HUES6 (cell line): ENCODE measurements around the gene TRMT11.

Experiments used
- H3K27ac ChIP-seq: 2 replicates; pipeline ENCODE4 v1.7.0; 2013; ENCODE audit warnings: low read depth, mild to moderate bottlenecking, low read length, inconsistent platforms
- H3K27me3 ChIP-seq: 2 replicates; pipeline ENCODE4 v1.6.1; 2013; ENCODE audit warnings: low read length; ENCODE audit not compliant: control insufficient read depth, insufficient read depth
- H3K36me3 ChIP-seq: 2 replicates; pipeline ENCODE4 v1.6.1; 2013; ENCODE audit warnings: low read length; ENCODE audit not compliant: control insufficient read depth, insufficient read depth
- H3K4me1 ChIP-seq: 2 replicates; pipeline ENCODE4 v1.6.1; 2013; ENCODE audit warnings: low read length; ENCODE audit not compliant: control insufficient read depth, insufficient read depth
- H3K4me3 ChIP-seq: 2 replicates; pipeline ENCODE4 v1.5.1; 2013; ENCODE audit warnings: low read depth, low read length
- H3K9ac ChIP-seq: one replicate; pipeline ENCODE4 v1.6.1; 2013; ENCODE audit warnings: mild to moderate bottlenecking, low read length
- H3K9me3 ChIP-seq: 2 replicates; pipeline ENCODE4 v1.6.1; 2013; ENCODE audit warnings: low read depth, low read length; ENCODE audit not compliant: control insufficient read depth, insufficient read depth

TRMT11 gene

GRCh38 chr6:126026001-126026400 is 39.7 kb downstream of the TRMT11 start:
- no peaks in the 10 kb centered on the region for H3K27me3 ChIP-seq
- H3K36me3 ChIP-seq, result peaks cover 65% of the 10 kb centered on the region
- H3K27ac ChIP-seq, result no peak overlapping the region
- no peaks in the 10 kb centered on the region for H3K9me3 ChIP-seq
- H3K4me1 ChIP-seq, result no peaks in the 10 kb centered on the region
- H3K4me3 ChIP-seq, result no peak overlapping the region
- H3K9ac ChIP-seq, result no peak overlapping the region

- H3K4me1 ChIP-seq, result no peaks in the 10 kb centered on the region
- no peak overlapping the region for H3K9ac ChIP-seq
- H3K36me3 ChIP-seq, result peaks cover 49% of the 10 kb centered on the region
These were observed 41.3 kb downstream of the TRMT11 start for GRCh38 chr6:126027601-126028000.

DNA sequence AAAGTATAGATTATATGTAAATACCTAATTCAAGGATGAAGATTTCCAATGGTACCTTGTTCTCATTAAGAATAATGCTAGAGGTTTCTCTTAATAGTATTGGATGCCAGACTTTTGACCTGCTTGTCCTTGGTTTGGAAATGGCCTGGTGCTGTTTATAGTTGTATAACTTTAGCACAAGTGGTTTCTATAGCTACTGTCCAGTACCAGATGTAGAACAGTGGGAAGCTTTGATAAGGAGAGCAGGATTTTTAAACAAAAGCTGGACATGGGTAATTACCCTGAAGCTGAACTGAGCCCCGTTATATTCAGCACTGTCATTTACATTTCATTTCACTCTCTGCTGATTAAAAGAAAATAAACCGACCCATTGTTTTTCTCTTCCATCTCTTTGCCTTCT is 43.7 kb downstream of the TRMT11 start:
- H3K4me3 ChIP-seq, result no peak overlapping the region
- peaks cover 35% of the 10 kb centered on the region for H3K36me3 ChIP-seq
- H3K9ac ChIP-seq, result no peak overlapping the region
- H3K27ac ChIP-seq, result no peak overlapping the region
- H3K4me1 ChIP-seq, result no peaks in the 10 kb centered on the region
- no peaks in the 10 kb centered on the region for H3K9me3 ChIP-seq
- no peaks in the 10 kb centered on the region for H3K27me3 ChIP-seq

More at GRCh38 chr6:126027601-126028000, 41.3 kb downstream of the TRMT11 start:
- H3K27me3 ChIP-seq, result no peaks in the 10 kb centered on the region
- H3K4me3 ChIP-seq, result no peak overlapping the region
- no peak overlapping the region for H3K27ac ChIP-seq
- H3K9me3 ChIP-seq, result no peaks in the 10 kb centered on the region

GRCh38 chr6:126033696-126034095 is 47.4 kb downstream of the TRMT11 start:
- Histone ChIP-seq H3K9me3 (no peaks in the 10 kb centered on the region), H3K27me3 (no peaks in the 10 kb centered on the region), H3K36me3 (peaks cover 25% of the 10 kb centered on the region), H3K9ac (no peak overlapping the region), H3K4me3 (no peak overlapping the region), H3K4me1 (0 out of 2 replicates have a peak, but pooled peaks cover 2% of the 10 kb centered on the region), H3K27ac (no peak overlapping the region)

- Histone ChIP-seq H3K9me3 (no peaks in the 10 kb centered on the region), H3K36me3 (peaks cover 18% of the 10 kb centered on the region; the same call in 1 of the 2 replicates), H3K4me3 (no peak overlapping the region), H3K9ac (no peak overlapping the region), H3K27ac (no peak overlapping the region), H3K4me1 (0 out of 2 replicates have a peak, but pooled peaks cover 2% of the 10 kb centered on the region), H3K27me3 (no peaks in the 10 kb centered on the region)
These were observed 48.3 kb downstream of the TRMT11 start for GRCh38 chr6:126034656-126035055.

DNA sequence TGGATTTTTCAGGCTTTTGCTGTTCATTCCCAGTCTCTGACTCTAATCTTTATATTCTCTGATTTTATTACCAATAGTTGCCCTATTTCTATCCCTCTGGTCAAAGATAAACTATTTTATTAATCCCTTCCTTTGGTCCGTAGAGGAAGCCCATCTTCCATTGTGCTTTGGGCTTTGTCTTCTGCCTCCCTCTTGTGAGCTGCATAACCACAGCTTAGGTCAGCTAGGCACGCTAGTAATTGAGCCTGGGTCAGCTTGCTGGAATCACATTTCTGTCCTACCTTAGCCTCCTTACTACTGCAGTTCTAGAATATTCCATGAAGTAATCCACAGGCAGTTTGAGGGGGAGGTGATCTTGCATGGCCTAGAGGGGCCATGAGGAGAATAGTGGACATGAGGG is 49.4 kb downstream of the TRMT11 start:
- H3K4me1 ChIP-seq, result 0 out of 2 replicates have a peak, but pooled peaks cover 2% of the 10 kb centered on the region
- no peak overlapping the region for H3K4me3 ChIP-seq
- H3K9ac ChIP-seq, result no peak overlapping the region
- no peaks in the 10 kb centered on the region for H3K27me3 ChIP-seq
- H3K36me3 ChIP-seq, result peaks cover 17% of the 10 kb centered on the region
- no peaks in the 10 kb centered on the region for H3K9me3 ChIP-seq
- no peak overlapping the region for H3K27ac ChIP-seq

DNA sequence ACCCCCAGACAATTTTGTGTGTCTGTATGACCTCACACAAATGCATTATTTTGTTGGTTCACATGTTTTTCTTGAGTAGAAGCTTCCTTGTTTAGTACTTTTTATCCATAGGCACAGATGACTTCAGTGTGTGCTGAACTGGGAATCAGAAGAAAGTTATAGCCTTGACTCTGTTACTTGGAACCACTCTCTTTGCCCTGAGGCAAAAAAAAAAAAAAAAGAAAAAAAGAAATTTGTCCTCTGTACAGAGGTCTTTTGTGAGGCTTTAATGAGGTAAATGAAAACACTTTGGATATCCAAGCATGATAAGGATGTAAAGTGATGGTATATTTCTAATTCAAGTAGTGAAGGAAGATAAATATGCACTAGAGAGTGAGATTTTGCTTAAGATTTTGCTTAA is 51.9 kb downstream of the TRMT11 start:
- Histone ChIP-seq H3K9me3 (no peaks in the 10 kb centered on the region), H3K4me1 (0 out of 2 replicates have a peak, but pooled peaks cover 2% of the 10 kb centered on the region), H3K27ac (peak overlapping the region; percentile 12; the same call in 1 of the 2 replicates), H3K36me3 (peaks cover 35% of the 10 kb centered on the region), H3K9ac (no peak overlapping the region), H3K4me3 (no peak overlapping the region), H3K27me3 (no peaks in the 10 kb centered on the region)

DNA sequence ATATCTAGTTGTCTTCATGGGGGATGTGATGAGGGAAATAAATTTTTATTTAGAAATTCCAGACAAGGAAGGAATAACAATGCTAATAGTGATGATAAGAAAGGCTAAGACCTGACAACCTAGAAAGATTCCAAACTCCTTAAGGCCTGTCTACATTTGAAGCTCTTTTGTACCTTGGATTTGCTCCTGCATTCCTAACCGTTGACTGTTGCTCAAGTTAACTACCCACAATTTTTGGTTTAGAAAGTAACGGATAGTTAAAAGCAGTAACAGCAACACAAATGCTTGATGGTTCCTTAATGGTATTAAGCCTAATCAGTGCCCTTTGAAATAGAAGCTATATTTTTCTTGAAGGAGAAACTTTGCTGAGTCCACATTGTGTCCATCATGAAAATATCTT is 52.9 kb downstream of the TRMT11 start:
- 0 out of 2 replicates have a peak, but pooled peaks cover 2% of the 10 kb centered on the region for H3K4me1 ChIP-seq
- H3K36me3 ChIP-seq, result peaks cover 35% of the 10 kb centered on the region
- H3K9ac ChIP-seq, result no peak overlapping the region
- H3K4me3 ChIP-seq, result no peak overlapping the region
- H3K27ac ChIP-seq, result peak overlapping the region; percentile 26; the same call in 1 of the 2 replicates
- no peaks in the 10 kb centered on the region for H3K27me3 ChIP-seq
- H3K9me3 ChIP-seq, result 0 out of 2 replicates have a peak, but pooled peaks cover under 1% of the 10 kb centered on the region

DNA sequence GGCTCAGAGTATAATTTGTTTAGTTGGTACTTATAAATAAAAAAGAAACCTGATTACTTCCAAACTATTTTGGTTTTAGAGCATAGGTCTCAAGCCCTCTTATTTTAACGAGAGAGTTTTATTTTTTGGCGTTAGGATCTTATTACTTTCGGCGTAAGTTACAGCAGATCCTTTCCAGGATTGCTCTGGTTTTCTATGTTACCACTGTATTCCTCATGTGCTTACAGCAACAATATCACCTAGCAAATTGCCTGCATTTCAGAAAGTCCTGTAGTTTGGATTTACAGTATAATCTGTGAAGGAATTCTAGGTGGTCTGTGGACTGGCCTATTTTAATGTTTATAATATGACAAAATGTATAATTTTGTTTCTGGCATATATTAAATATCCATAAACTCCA is 54.1 kb downstream of the TRMT11 start:
- Histone ChIP-seq H3K9me3 (peaks cover 5% of the 10 kb centered on the region; the same call in 1 of the 2 replicates), H3K36me3 (peaks cover 28% of the 10 kb centered on the region), H3K27ac (no peak overlapping the region), H3K4me3 (no peak overlapping the region), H3K9ac (no peak overlapping the region), H3K27me3 (no peaks in the 10 kb centered on the region), H3K4me1 (0 out of 2 replicates have a peak, but pooled peaks cover 2% of the 10 kb centered on the region)

- 0 out of 2 replicates have a peak, but pooled peaks cover 2% of the 10 kb centered on the region for H3K4me1 ChIP-seq
- no peak overlapping the region for H3K4me3 ChIP-seq
- H3K27me3 ChIP-seq, result no peaks in the 10 kb centered on the region
- peaks cover 5% of the 10 kb centered on the region; the same call in 1 of the 2 replicates for H3K9me3 ChIP-seq
- no peak overlapping the region for H3K27ac ChIP-seq
- peaks cover 28% of the 10 kb centered on the region for H3K36me3 ChIP-seq
- H3K9ac ChIP-seq, result no peak overlapping the region
These were observed 54.5 kb downstream of the TRMT11 start for GRCh38 chr6:126040826-126041225.

DNA sequence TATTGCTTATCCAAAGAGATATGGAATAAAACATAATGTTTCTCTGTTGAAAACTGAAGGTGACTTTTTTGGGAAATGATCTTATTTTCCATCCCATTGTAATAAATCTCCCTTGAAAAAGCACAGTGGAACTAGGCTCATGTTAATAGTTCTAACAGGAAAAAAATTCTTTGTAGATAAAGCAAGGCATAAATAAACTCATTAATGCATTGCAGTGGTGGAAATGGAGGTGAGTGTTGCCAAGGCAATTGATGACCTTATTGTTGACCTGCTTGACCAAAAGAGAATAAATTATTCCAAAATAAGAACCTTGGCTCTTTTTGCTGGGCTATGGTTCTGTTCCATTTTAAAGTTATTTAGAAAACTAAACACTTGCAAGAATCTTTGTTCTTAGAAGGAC is 55.2 kb downstream of the TRMT11 start:
- Histone ChIP-seq H3K4me1 (no peaks in the 10 kb centered on the region), H3K9ac (no peak overlapping the region), H3K4me3 (no peak overlapping the region), H3K27me3 (no peaks in the 10 kb centered on the region), H3K27ac (no peak overlapping the region), H3K9me3 (peaks cover 5% of the 10 kb centered on the region; the same call in 1 of the 2 replicates), H3K36me3 (peaks cover 32% of the 10 kb centered on the region)
